LNCAP (cell line): ENCODE results near the gene NME9.

Experiments
- TF ChIP-seq, protein P1 (sequence below): fragments of 450-650 bp; IDR thresholded peaks from 2 replicates; pipeline ENCODE4 v1.5.1; 2017; ENCODE audit warnings: mild to moderate bottlenecking

NME9 gene

DNA sequence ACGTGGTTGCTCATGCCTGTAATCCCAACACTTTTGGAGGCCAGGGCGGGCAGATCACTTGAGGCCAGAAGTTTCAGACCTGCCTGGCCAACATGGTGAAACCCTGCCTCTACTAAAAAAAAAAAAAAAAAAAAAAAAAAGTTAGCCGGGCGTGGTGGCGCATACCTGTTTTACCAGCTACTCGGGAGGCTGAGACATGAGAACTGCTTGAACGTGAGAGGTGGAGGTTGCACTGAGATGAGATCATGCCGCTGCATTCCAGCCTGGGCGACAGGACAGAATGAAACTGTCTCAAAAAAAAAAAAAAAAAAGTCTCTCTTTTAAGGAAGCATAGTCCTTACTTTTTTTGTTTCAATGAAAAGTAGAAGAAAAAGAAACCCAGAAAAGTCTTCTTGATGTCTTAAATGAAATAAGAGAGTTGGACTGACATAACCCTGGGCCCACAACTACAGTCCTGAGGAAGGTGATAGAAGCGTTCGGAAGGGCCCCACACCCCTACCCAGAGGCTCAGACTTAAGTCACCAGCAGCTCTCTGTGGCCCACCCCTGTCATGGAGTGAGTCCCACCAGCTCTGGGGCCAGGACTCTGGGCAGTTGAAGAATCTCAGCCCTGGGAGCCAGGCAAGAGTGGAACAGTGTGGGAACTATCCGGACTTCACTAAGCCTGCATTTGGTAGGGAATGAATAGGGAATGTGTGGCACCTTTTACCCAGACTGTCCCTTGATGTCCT is 2.6 kb downstream of the NME9 start:
- TF ChIP-seq, protein P1, sequence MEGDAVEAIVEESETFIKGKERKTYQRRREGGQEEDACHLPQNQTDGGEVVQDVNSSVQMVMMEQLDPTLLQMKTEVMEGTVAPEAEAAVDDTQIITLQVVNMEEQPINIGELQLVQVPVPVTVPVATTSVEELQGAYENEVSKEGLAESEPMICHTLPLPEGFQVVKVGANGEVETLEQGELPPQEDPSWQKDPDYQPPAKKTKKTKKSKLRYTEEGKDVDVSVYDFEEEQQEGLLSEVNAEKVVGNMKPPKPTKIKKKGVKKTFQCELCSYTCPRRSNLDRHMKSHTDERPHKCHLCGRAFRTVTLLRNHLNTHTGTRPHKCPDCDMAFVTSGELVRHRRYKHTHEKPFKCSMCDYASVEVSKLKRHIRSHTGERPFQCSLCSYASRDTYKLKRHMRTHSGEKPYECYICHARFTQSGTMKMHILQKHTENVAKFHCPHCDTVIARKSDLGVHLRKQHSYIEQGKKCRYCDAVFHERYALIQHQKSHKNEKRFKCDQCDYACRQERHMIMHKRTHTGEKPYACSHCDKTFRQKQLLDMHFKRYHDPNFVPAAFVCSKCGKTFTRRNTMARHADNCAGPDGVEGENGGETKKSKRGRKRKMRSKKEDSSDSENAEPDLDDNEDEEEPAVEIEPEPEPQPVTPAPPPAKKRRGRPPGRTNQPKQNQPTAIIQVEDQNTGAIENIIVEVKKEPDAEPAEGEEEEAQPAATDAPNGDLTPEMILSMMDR: no peak

DNA sequence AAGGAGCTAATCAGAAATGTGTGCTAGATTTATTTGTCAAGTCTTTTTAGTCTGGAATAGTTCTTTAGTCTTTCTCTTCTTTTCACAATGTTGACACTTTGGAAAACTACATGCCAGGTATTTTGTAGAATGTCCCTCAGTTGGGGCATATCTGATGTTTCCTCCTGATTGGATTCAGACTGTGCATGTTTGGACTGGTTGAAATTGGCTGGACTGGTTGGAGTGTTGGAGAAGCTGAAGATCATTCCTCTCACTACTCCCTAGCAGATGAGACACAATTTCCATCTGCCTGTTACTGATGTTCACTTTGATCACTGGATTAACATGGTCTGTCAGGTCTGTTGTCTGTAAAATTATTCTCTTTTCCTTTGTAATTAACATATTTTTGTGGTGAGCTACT is 3.7 kb downstream of the NME9 start:
- TF ChIP-seq, protein P1: no peak

DNA sequence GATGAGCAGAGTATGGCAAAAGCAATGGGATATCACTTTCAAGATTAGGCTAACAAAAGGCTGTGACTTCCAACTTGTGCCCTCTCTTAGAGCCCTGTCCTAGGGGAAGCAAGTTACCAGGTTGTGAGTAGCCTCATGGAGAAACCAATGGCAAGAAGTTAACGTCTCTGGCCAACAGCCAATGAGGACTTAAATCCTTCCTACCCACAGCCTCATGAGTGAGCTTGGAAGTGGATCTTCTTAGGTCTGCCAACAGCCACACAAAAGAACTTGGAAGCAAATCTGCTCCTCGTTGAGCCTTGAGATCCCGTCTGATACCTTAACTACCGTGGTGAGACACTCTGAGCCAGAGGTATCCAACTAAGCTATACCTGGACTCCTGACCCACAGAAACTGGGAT is 5.7 kb downstream of the NME9 start:
- TF ChIP-seq, protein P1: no peak

DNA sequence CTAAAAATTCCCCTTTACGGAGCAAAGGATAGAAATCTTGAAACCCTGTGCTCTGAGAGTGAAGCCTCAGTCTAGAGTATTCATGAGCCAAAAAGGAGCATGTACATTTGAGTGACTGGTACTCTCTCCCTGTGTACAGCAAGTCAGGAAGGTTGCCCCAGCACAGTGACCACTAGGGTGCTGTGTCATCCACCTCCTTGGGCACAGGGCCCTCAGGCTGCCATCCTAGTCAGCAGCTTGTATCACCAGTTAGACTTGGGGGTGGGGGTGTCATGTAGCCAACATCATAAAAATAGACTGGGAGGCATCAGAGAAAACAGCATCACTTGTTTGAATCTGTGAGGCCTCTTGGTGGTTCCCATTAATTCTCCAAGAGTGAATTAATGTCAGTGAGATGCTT is 12.0 kb downstream of the NME9 start:
- TF ChIP-seq, protein P1: no peak

DNA sequence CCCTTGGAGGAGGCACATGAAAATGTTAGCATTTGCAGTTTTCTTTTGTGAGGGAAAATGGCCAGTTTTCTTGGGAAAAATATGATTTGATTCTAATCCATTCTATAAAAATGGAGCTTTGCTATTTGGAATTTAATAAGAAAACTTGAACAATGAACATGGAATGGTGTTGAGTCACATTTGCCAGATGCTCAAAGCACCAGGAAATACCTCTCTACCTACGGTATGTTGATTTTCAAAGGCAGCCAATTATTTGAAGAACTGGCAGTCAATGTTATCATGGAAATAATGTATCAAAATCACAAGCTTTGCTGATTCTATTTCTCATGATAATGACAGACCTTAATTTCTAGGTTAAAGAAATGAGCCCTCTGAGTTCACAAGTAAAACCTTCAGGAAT is 14.9 kb downstream of the NME9 start:
- TF ChIP-seq, protein P1: no peak

DNA sequence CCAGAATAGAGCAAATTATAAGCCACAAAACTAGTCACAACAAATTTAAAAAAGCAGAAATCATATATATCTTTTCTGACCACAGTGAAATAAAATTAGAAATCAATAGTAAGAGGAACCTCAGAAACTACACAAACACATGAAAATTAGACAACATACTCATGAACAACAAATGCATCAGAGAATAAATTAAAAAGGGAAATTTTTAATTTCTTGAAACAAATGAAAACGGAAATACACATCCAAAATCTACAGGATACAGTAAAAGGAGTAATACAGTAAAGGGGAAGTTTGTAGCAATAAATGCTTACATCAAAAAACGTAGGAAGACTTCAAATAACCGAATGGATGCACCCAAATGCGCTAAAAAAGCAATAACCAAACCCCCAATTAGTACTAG is 19.2 kb downstream of the NME9 start:
- TF ChIP-seq, protein P1: no peak

DNA sequence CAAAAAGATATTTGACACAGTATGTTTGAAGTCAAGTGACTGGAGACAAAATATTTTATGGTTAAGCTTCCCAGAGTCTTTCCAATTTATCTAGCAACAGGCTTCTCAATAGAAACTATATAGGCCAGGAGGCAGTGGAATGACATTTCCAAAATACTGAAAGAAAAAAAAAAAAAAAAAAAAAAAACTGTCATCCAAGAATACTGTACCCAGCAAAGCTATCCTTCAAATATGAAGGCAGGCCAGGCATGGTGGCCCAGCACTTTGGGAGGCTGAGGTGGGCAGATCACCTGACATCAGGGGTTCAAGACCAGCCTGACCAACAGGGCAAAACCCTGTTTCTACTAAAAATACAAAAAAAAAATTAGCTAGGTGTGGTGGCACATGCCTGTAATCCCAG is 20.9 kb downstream of the NME9 start:
- TF ChIP-seq, protein P1: no peak

DNA sequence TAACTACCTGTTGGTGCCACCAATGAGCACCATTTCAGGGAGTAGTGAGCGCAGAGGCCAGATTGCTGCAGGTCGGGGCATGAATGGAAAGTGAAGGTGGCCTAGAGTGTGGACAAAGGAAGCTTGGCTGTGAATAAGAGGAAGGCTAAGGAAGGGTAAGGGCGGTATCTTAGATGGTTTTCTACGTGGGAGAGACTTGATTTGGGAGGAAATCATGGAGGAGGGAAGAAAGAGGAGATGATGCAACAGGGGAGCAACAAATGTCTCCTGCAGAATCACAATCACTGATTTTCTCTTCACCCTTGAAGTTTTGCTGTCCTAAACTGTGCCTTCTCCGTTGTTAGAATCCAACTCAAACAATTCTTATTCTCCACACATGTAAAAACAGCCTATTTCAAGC is 21.8 kb downstream of the NME9 start:
- TF ChIP-seq, protein P1: no peak
